Coronary artery (tissue), 2 donors: ENCODE data around the gene SLC28A1.
"Not testable (repeated sequence)": the region's sequence is repeated elsewhere in the genome, so short reads cannot be mapped to it uniquely, and the experiment has no call there.

Experiments
- DNase-seq: peaks from one replicate; pipeline ENCODE4 v3.0.0-alpha.2; 2017; ENCODE audit warnings: low spot score
- H3K27ac ChIP-seq, 2 donors: fragments of 200-600 bp; sonication (generic); one replicate each; pipeline ENCODE4 v1.5.1; 2016 to 2019
- H3K4me3 ChIP-seq: fragments of 200-600 bp; sonication (generic); 2 replicates; pipeline ENCODE4 v1.5.1; 2016; ENCODE audit warnings: mild to moderate bottlenecking, moderate library complexity
- TF ChIP-seq, protein P1 (sequence below): fragments of 200-600 bp; sonication (generic); IDR thresholded peaks from one replicate; pipeline ENCODE4 v1.5.1; 2019; ENCODE audit warnings: antibody characterized with exemption

SLC28A1 gene

DNA sequence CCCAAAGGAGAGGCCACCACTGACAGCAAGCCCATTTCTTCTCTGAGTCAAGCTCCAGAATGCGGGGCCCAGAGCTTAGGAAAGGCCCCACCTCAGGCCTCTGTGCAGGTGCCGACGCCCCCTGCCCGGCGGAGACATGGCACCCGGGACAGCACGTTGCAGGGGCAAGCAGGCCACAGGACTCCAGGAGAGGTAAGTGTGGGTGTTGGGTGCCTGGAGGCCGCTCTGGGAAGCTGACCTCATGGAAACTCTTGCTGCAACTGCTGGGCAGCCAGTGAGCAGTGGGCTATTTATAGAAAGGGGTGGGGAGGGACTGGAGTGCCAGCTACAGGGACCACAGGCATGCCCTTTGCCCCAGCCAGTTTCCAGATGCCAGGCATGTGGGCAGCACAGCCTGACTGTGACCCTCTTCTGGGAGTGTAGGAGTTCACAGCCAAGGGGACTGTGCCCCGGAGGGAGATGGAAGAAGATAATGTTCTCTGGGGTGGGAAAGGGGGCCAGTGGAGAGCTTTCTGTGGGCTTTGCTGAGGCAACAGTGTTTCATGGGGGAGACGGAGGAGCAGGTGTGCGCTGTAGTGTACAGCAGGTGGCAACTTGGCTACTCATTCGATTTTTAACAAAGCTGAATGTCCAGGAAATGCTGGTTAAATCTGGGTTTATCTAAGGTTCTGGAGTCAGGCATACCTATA is 43.6 kb upstream of the SLC28A1 start:
- H3K27ac ChIP-seq, result peak overlapping the region; percentile 83 to 84
- TF ChIP-seq, protein P1, sequence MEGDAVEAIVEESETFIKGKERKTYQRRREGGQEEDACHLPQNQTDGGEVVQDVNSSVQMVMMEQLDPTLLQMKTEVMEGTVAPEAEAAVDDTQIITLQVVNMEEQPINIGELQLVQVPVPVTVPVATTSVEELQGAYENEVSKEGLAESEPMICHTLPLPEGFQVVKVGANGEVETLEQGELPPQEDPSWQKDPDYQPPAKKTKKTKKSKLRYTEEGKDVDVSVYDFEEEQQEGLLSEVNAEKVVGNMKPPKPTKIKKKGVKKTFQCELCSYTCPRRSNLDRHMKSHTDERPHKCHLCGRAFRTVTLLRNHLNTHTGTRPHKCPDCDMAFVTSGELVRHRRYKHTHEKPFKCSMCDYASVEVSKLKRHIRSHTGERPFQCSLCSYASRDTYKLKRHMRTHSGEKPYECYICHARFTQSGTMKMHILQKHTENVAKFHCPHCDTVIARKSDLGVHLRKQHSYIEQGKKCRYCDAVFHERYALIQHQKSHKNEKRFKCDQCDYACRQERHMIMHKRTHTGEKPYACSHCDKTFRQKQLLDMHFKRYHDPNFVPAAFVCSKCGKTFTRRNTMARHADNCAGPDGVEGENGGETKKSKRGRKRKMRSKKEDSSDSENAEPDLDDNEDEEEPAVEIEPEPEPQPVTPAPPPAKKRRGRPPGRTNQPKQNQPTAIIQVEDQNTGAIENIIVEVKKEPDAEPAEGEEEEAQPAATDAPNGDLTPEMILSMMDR, result no peak
- H3K4me3 ChIP-seq, result peak overlapping the region; percentile 6
- DNase-seq, result peak; percentile 92

DNA sequence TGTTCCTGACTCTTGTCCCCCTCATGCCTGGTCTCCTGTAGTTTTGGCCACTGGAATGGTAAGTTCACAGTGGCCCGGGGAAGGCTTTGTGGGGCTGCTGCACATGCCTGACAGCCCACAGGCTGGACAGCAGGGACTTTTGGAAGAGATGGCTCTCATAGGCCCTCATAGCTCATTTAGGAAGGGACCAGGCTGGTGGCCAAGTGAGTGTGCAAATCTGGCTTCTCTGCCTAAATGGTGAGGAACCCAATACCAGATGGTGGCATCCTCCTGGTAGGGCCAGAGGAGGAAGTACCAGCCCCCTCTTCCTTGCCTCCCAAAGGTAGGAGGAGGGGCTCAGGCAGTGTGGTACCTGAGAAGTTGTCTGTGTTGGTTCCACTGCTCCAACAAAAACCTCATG is 41.7 kb upstream of the SLC28A1 start:
- TF ChIP-seq, protein P1, result no peak
- no peak for DNase-seq
- peak overlapping the region; percentile 83 to 84 for H3K27ac ChIP-seq
- no peak overlapping the region for H3K4me3 ChIP-seq

DNA sequence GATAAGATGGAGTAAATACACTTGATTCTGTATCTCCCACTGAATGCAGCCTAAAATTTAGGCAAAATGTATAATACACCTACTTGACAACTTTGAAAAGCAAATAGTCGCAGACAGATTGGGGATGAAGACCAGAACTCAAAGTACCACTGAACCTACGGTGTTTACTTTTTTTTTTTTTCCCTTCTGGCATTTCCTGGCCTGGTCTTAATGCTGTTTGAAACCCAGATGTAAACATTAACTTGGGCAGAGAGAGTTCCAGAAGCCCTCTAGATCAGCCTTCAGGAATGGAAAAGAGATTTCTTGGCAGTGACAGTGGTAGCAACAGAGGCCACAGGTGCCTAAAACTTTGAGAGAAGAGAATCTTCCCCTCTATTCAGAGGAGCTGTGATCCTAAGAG is 39.5 kb upstream of the SLC28A1 start:
- Histone ChIP-seq H3K27ac (peak overlapping the region in 1 of 2 donors; percentile 43), H3K4me3 (no peak overlapping the region)
- TF ChIP-seq, protein P1, result no peak

DNA sequence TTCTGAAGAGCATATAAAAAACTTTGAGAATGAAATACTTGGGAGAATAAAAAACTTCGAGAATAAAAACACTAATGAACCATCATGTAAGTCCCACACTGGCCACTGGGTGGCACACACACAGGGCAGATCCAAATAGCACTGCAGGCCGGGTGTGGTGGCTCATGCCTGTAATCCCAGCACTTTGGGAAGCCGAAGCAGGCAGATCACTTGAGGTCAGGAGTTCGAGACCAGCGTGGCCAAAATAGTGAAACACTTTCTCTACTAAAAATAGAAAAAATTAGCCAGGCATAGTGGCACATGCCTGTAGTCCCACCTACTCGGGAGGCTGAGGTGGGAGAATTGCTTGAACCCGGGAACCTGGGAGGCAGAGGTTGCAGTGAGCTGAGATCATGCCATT is 38.8 kb upstream of the SLC28A1 start:
- TF ChIP-seq, protein P1, result peak; percentile 77
- DNase-seq, H3K4me3 ChIP-seq: not testable (repeated sequence)
- H3K27ac ChIP-seq, result peak overlapping the region in 1 of 2 donors; percentile 43

More for the DNA sequence above, 39.5 kb upstream of the SLC28A1 start:
- no peak for DNase-seq

DNA sequence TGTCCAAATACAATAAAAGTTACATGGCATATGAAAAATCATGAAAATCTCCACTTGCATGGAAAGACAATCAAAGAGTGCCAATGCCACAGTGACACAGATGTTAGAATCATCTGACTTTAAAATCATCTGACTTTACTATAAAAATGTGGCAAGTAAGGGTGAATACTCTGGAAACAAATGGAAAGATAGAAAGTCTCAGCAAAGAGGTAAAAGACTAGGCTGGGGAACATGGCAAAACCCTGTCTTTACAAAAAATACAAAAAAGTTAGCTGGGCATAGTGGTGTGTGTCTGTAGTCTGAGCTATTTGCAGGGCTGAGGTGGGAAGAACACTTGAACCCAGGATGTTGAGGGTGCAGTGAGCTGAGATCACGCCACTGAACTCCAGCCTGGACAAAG is 38.2 kb upstream of the SLC28A1 start:
- no peak for DNase-seq
- Histone ChIP-seq H3K4me3 (no peak overlapping the region), H3K27ac (no peak overlapping the region)
- TF ChIP-seq, protein P1, result no peak

DNA sequence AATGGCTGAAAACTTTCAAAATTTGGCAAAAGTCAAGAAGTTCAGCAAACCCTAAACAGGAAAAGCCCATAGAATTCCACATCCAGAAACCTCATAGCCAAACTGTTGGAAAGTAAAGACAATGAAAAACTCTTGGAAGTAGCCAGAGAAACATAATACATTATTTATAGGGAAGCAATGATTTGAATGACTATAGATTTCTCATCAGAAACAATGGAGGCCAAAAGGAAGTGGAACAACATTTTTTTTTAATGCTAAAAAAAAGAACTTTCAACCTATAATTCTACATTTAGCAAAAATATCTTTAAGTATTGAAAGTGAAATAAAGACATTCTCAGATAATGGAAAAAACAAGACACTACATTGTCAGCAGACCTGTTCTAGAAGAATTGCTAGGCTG is 37.1 kb upstream of the SLC28A1 start:
- H3K4me3 ChIP-seq, result no peak overlapping the region
- TF ChIP-seq, protein P1, result no peak
- no peak overlapping the region for H3K27ac ChIP-seq
- DNase-seq, result no peak

DNA sequence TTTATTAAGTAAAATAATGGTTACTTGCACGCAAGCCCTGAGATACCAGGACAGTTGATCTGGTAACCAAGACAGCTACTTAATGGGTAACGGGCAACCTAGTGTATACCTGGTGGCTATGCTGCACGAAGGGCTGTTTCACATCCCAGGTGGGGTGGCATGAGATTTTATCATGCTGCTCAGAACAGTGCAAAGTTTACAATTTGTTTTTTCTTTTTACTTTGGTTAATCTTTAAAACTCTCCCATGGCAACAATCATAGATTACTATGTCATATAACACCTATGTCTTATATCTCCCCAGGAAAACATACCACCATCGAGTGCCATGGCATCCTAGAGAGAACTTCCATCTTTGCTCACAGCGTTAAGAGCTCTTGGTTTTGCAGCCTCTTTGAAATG is 32.2 kb upstream of the SLC28A1 start:
- no peak overlapping the region for H3K27ac ChIP-seq
- TF ChIP-seq, protein P1, result no peak
- no peak for DNase-seq

More for the DNA sequence above, 32.2 kb upstream of the SLC28A1 start:
- no peak overlapping the region for H3K4me3 ChIP-seq
